Measurements from ENCODE around the gene CPVL.
A peak's percentile ranks its signal among the peaks of the same experiment; 100 is the strongest.

Gene CPVL

GRCh38 chr7:29146057-29146706 is at the start of gene CPVL:
TSS of gene CPVL (minus strand) at chr7:29146537. CDS start at chr7:29121061, 25,476 bp downstream.
- Mint-ChIP-seq H3K36me3 (no peaks in the 10 kb centered on the region), H3K4me1 (peaks cover 9% of the 10 kb centered on the region), H3K4me3 (peak within 1 kb of the TSS; percentile 19), H3K27ac (no peak within 1 kb of the TSS), H3K27me3 (peaks cover 15% of the 10 kb centered on the region), H3K9me3 (no peaks in the 10 kb centered on the region)
- DNase-seq (ENCODE audit: low spot score in 2 of 2) (no peak), ATAC-seq (ENCODE audit: low read depth) (no peak)

GRCh38 chr7:29194594-29195427 is 48.5 kb upstream of the CPVL start, which contains the start of gene CHN2:
TSS of gene CHN2 (plus strand) at chr7:29194775.
- H3K9me3 Mint-ChIP-seq: no peaks in the 10 kb centered on the region
- H3K4me3 Mint-ChIP-seq: peak within 1 kb of the TSS; percentile 83
- H3K36me3 Mint-ChIP-seq: no peaks in the 10 kb centered on the region
- peaks cover 6% of the 10 kb centered on the region for H3K4me1 Mint-ChIP-seq
- peaks cover 12% of the 10 kb centered on the region for H3K27me3 Mint-ChIP-seq
- peak; percentile 73 for ATAC-seq (ENCODE audit: low read depth)
- peak; percentile 6 to 19 for DNase-seq (ENCODE audit: low spot score in 2 of 2)
- peak within 1 kb of the TSS; percentile 3 for H3K27ac Mint-ChIP-seq

GRCh38 chr7:29194206-29194593 is 47.9 kb upstream of the CPVL start:
- Mint-ChIP-seq H3K4me1 (peaks cover 8% of the 10 kb centered on the region), H3K4me3 (peak overlapping the region; percentile 83), H3K36me3 (no peaks in the 10 kb centered on the region), H3K27me3 (peaks cover 14% of the 10 kb centered on the region), H3K27ac (no peak overlapping the region), H3K9me3 (no peaks in the 10 kb centered on the region)
- ATAC-seq (ENCODE audit: low read depth): no peak
- DNase-seq (ENCODE audit: low spot score in 2 of 2): no peak

- Mint-ChIP-seq H3K27ac (no peak overlapping the region), H3K27me3 (peaks cover 14% of the 10 kb centered on the region), H3K36me3 (no peaks in the 10 kb centered on the region), H3K4me1 (peaks cover 8% of the 10 kb centered on the region), H3K4me3 (peak overlapping the region; percentile 67), H3K9me3 (no peaks in the 10 kb centered on the region)
- no peak for DNase-seq (ENCODE audit: low spot score in 2 of 2)
- no peak for ATAC-seq (ENCODE audit: low read depth)
Measured at GRCh38 chr7:29193316-29194205, 47.2 kb upstream of the CPVL start.

- H3K36me3 Mint-ChIP-seq: no peaks in the 10 kb centered on the region
- H3K9me3 Mint-ChIP-seq: no peaks in the 10 kb centered on the region
- no peak overlapping the region for H3K27ac Mint-ChIP-seq
- H3K4me1 Mint-ChIP-seq: peaks cover 8% of the 10 kb centered on the region
- DNase-seq (ENCODE audit: low spot score in 2 of 2) (no peak), ATAC-seq (ENCODE audit: low read depth) (no peak)
- H3K27me3 Mint-ChIP-seq: peaks cover 12% of the 10 kb centered on the region
- H3K4me3 Mint-ChIP-seq: no peak overlapping the region
Measured at GRCh38 chr7:29192811-29193210, 46.5 kb upstream of the CPVL start.

GRCh38 chr7:29192323-29192722 is 46.0 kb upstream of the CPVL start:
- H3K4me3 Mint-ChIP-seq: no peak overlapping the region
- no peak overlapping the region for H3K27ac Mint-ChIP-seq
- no peaks in the 10 kb centered on the region for H3K36me3 Mint-ChIP-seq
- DNase-seq (ENCODE audit: low spot score in 2 of 2): no peak
- H3K27me3 Mint-ChIP-seq: peaks cover 9% of the 10 kb centered on the region
- H3K4me1 Mint-ChIP-seq: peaks cover 8% of the 10 kb centered on the region
- ATAC-seq (ENCODE audit: low read depth): no peak
- H3K9me3 Mint-ChIP-seq: no peaks in the 10 kb centered on the region

GRCh38 chr7:29190349-29191045 is 44.2 kb upstream of the CPVL start:
- peaks cover 11% of the 10 kb centered on the region for H3K27me3 Mint-ChIP-seq
- no peaks in the 10 kb centered on the region for H3K36me3 Mint-ChIP-seq
- no peaks in the 10 kb centered on the region for H3K9me3 Mint-ChIP-seq
- H3K4me1 Mint-ChIP-seq: peaks cover 7% of the 10 kb centered on the region
- no peak overlapping the region for H3K4me3 Mint-ChIP-seq
- no peak overlapping the region for H3K27ac Mint-ChIP-seq
- DNase-seq (ENCODE audit: low spot score in 2 of 2) (no peak), ATAC-seq (ENCODE audit: low read depth) (no peak)

GRCh38 chr7:29189743-29190201 is 43.4 kb upstream of the CPVL start:
- Mint-ChIP-seq H3K27ac (no peak overlapping the region), H3K4me1 (peaks cover 4% of the 10 kb centered on the region), H3K9me3 (no peaks in the 10 kb centered on the region), H3K27me3 (peaks cover 9% of the 10 kb centered on the region), H3K36me3 (no peaks in the 10 kb centered on the region), H3K4me3 (no peak overlapping the region)
- ATAC-seq (ENCODE audit: low read depth): peak; percentile 71
- DNase-seq (ENCODE audit: low spot score in 2 of 2): peak; percentile 31 to 32

- Mint-ChIP-seq H3K4me1 (peaks cover 5% of the 10 kb centered on the region), H3K4me3 (no peak overlapping the region), H3K27ac (no peak overlapping the region), H3K27me3 (peaks cover 6% of the 10 kb centered on the region), H3K9me3 (no peaks in the 10 kb centered on the region), H3K36me3 (no peaks in the 10 kb centered on the region)
- DNase-seq (ENCODE audit: low spot score in 2 of 2): no peak
- no peak for ATAC-seq (ENCODE audit: low read depth)
Measured at GRCh38 chr7:29185613-29186012, 39.3 kb upstream of the CPVL start.

GRCh38 chr7:29184599-29184998 is 38.3 kb upstream of the CPVL start:
- Mint-ChIP-seq H3K36me3 (no peaks in the 10 kb centered on the region), H3K4me1 (peaks cover 4% of the 10 kb centered on the region), H3K27ac (no peak overlapping the region), H3K9me3 (no peaks in the 10 kb centered on the region), H3K27me3 (peaks cover 5% of the 10 kb centered on the region), H3K4me3 (no peak overlapping the region)
- ATAC-seq (ENCODE audit: low read depth): no peak
- DNase-seq (ENCODE audit: low spot score in 2 of 2): no peak

GRCh38 chr7:29179115-29179514 is 32.8 kb upstream of the CPVL start:
- H3K27me3 Mint-ChIP-seq: peaks cover 13% of the 10 kb centered on the region
- no peaks in the 10 kb centered on the region for H3K36me3 Mint-ChIP-seq
- H3K27ac Mint-ChIP-seq: no peak overlapping the region
- H3K4me1 Mint-ChIP-seq: peaks cover 8% of the 10 kb centered on the region
- peaks cover 2% of the 10 kb centered on the region for H3K9me3 Mint-ChIP-seq
- H3K4me3 Mint-ChIP-seq: no peak overlapping the region
- DNase-seq (ENCODE audit: low spot score in 2 of 2) (no peak), ATAC-seq (ENCODE audit: low read depth) (no peak)

GRCh38 chr7:29177963-29178600 is 31.7 kb upstream of the CPVL start:
- DNase-seq (ENCODE audit: low spot score in 2 of 2) (no peak), ATAC-seq (ENCODE audit: low read depth) (no peak)
- peaks cover 8% of the 10 kb centered on the region for H3K4me1 Mint-ChIP-seq
- H3K4me3 Mint-ChIP-seq: no peak overlapping the region
- peaks cover 2% of the 10 kb centered on the region for H3K9me3 Mint-ChIP-seq
- no peak overlapping the region for H3K27ac Mint-ChIP-seq
- no peaks in the 10 kb centered on the region for H3K36me3 Mint-ChIP-seq
- H3K27me3 Mint-ChIP-seq: peaks cover 12% of the 10 kb centered on the region

GRCh38 chr7:29173458-29173857 is 27.1 kb upstream of the CPVL start:
- ATAC-seq (ENCODE audit: low read depth) (no peak), DNase-seq (ENCODE audit: low spot score in 2 of 2) (no peak)
- Mint-ChIP-seq H3K4me1 (peaks cover 5% of the 10 kb centered on the region), H3K4me3 (no peak overlapping the region), H3K9me3 (peaks cover 2% of the 10 kb centered on the region), H3K27me3 (peaks cover 16% of the 10 kb centered on the region), H3K27ac (no peak overlapping the region), H3K36me3 (no peaks in the 10 kb centered on the region)

All from memory B cell (primary cell).